NCI-H748 (cell line): ENCODE measurements around the gene SNX24.
A peak's percentile ranks its signal among the peaks of the same experiment; 100 is the strongest.

ENCODE experiments used
- DNase-seq: peaks from one replicate; lab custom pipeline; 2025; ENCODE audit not compliant: unreplicated experiment; lab: John Stamatoyannopoulos, UW

The SNX24 gene

GRCh38 chr5:122915717-122916461 is 70.5 kb downstream of the SNX24 start:
- DNase-seq = no peak

- no peak for DNase-seq
Measured at GRCh38 chr5:122916490-122916889, 71.1 kb downstream of the SNX24 start.

GRCh38 chr5:122919969-122920368 is 74.6 kb downstream of the SNX24 start:
- DNase-seq = no peak

- no peak for DNase-seq
Measured at GRCh38 chr5:122921826-122922225, 76.4 kb downstream of the SNX24 start.

GRCh38 chr5:122924203-122924602 is 78.8 kb downstream of the SNX24 start:
- no peak for DNase-seq

GRCh38 chr5:122924719-122925395 is 79.4 kb downstream of the SNX24 start:
- no peak for DNase-seq

- DNase-seq = no peak
Measured at GRCh38 chr5:122929001-122929400, 83.6 kb downstream of the SNX24 start.

- no peak for DNase-seq
Measured at GRCh38 chr5:122929980-122930379, 84.6 kb downstream of the SNX24 start.

- peak; percentile 60 for DNase-seq
Measured at GRCh38 chr5:122933956-122934355, 88.5 kb downstream of the SNX24 start.

GRCh38 chr5:122936088-122936487 is 90.7 kb downstream of the SNX24 start:
- no peak for DNase-seq

GRCh38 chr5:122937914-122938313 is 92.5 kb downstream of the SNX24 start:
- no peak for DNase-seq

GRCh38 chr5:122940890-122941289 is 95.5 kb downstream of the SNX24 start:
- DNase-seq = no peak

- no peak for DNase-seq
Measured at GRCh38 chr5:122941737-122942136, 96.3 kb downstream of the SNX24 start.

- DNase-seq = peak; percentile 37
Measured at GRCh38 chr5:122942164-122942914, 96.9 kb downstream of the SNX24 start.

GRCh38 chr5:122943050-122943698 is 97.8 kb downstream of the SNX24 start:
- DNase-seq = no peak

- DNase-seq = no peak
Measured at GRCh38 chr5:122944051-122944450, 98.6 kb downstream of the SNX24 start.

- DNase-seq = no peak
Measured at GRCh38 chr5:122947372-122947771, 102.0 kb downstream of the SNX24 start.

- DNase-seq = no peak
Measured at GRCh38 chr5:122947772-122948171, 102.4 kb downstream of the SNX24 start.

- DNase-seq = no peak
Measured at GRCh38 chr5:122948319-122948718, 102.9 kb downstream of the SNX24 start.

- no peak for DNase-seq
Measured at GRCh38 chr5:122951658-122952057, 106.2 kb downstream of the SNX24 start.

GRCh38 chr5:122954719-122955118 is 109.3 kb downstream of the SNX24 start:
- DNase-seq = no peak
